H9 (cell line): Measurements from ENCODE around the gene PNMA6F. TPM values are rescaled to one million over a fixed set of nuclear protein-coding genes. Genes with fewer than 3 reads are reported as not detected.

Experiments
- DNase-seq: peaks from one replicate; pipeline ENCODE4 v3.0.0-alpha.2; 2017
- H2AFZ ChIP-seq: one replicate; pipeline ENCODE4 v1.6.1; 2013; ENCODE audit warnings: mild to moderate bottlenecking, low read length, control low read depth, moderate library complexity
- H2AK5ac ChIP-seq: 2 replicates; pipeline ENCODE4 v1.6.1; 2013; ENCODE audit warnings: low read length, control low read depth, mixed read lengths; ENCODE audit not compliant: insufficient read length
- H2BK120ac ChIP-seq: one replicate; pipeline ENCODE4 v1.6.1; 2013; ENCODE audit warnings: low read depth, mild to moderate bottlenecking, low read length, control low read depth, inconsistent platforms; ENCODE audit not compliant: poor library complexity, severe bottlenecking
- H2BK12ac ChIP-seq: 2 replicates; pipeline ENCODE4 v1.6.1; 2013; ENCODE audit warnings: low read length, control low read depth, mixed read lengths, low read depth; ENCODE audit not compliant: insufficient read length
- H2BK15ac ChIP-seq: 2 replicates; pipeline ENCODE4 v1.6.1; 2013; ENCODE audit warnings: low read depth, low read length, control low read depth
- H2BK20ac ChIP-seq: one replicate; pipeline ENCODE4 v1.6.1; 2013; ENCODE audit warnings: low read depth, mild to moderate bottlenecking, low read length, control low read depth, inconsistent platforms; ENCODE audit not compliant: poor library complexity, severe bottlenecking
- H2BK5ac ChIP-seq: 2 replicates; pipeline ENCODE4 v1.6.1; 2013; ENCODE audit warnings: low read length, control low read depth, mixed read lengths; ENCODE audit not compliant: insufficient read length
- H3K14ac ChIP-seq: 2 replicates; pipeline ENCODE4 v1.6.1; 2013; ENCODE audit warnings: low read length, control low read depth; ENCODE audit not compliant: insufficient read depth
- H3K18ac ChIP-seq: 2 replicates; pipeline ENCODE4 v1.6.1; 2013; ENCODE audit warnings: low read depth, mild to moderate bottlenecking, mixed read lengths, low read length, control low read depth; ENCODE audit not compliant: insufficient read length
- H3K23ac ChIP-seq: 2 replicates; pipeline ENCODE4 v1.6.1; 2013; ENCODE audit warnings: low read length, control low read depth, mixed read lengths, low read depth; ENCODE audit not compliant: insufficient read length
- H3K23me2 ChIP-seq: 2 replicates; pipeline ENCODE4 v1.6.1; 2013; ENCODE audit warnings: low read depth, mild to moderate bottlenecking, mixed read lengths, low read length, control low read depth; ENCODE audit not compliant: insufficient read length, poor library complexity, severe bottlenecking
- H3K27ac ChIP-seq: 2 replicates; pipeline ENCODE4 v1.5.1; 2013; ENCODE audit warnings: low read length, control low read depth, mixed read lengths, low read depth; ENCODE audit not compliant: insufficient read length
- H3K27me3 ChIP-seq: 2 replicates; pipeline ENCODE4 v1.6.1; 2013; ENCODE audit warnings: low read length, control low read depth, inconsistent platforms; ENCODE audit not compliant: insufficient read depth
- H3K4ac ChIP-seq: 2 replicates; pipeline ENCODE4 v1.6.1; 2013; ENCODE audit warnings: low read depth, mild to moderate bottlenecking, control low read depth, inconsistent platforms, low read length, moderate library complexity
- H3K4me1 ChIP-seq: 2 replicates; pipeline ENCODE4 v1.6.1; 2013; ENCODE audit warnings: low read length, control low read depth, inconsistent platforms; ENCODE audit not compliant: insufficient read depth
- H3K4me2 ChIP-seq: 2 replicates; pipeline ENCODE4 v1.6.1; 2013; ENCODE audit warnings: low read length, control low read depth, mixed read lengths; ENCODE audit not compliant: insufficient read length, insufficient read depth
- H3K56ac ChIP-seq: 2 replicates; pipeline ENCODE4 v1.6.1; 2013; ENCODE audit warnings: low read depth, mild to moderate bottlenecking, mixed read lengths, low read length, control low read depth; ENCODE audit not compliant: insufficient read length
- H3K79me1 ChIP-seq: 2 replicates; pipeline ENCODE4 v1.6.1; 2013; ENCODE audit warnings: low read depth, mild to moderate bottlenecking, moderate library complexity, low read length, control low read depth, inconsistent platforms; ENCODE audit not compliant: insufficient read depth, poor library complexity, severe bottlenecking
- H3K79me2 ChIP-seq: 2 replicates; pipeline ENCODE4 v1.6.1; 2013; ENCODE audit warnings: low read length, control low read depth, inconsistent platforms; ENCODE audit not compliant: insufficient read depth
- H3K9ac ChIP-seq: 2 replicates; pipeline ENCODE4 v1.6.1; 2013; ENCODE audit warnings: low read length, control low read depth, mixed read lengths; ENCODE audit not compliant: insufficient read length; ENCODE audit errors: extremely low read depth
- H3K9me3 ChIP-seq: one replicate; pipeline ENCODE4 v1.6.1; 2013; ENCODE audit warnings: low read depth, low read length, inconsistent platforms; ENCODE audit not compliant: control insufficient read depth
- H3T11ph ChIP-seq: one replicate; pipeline ENCODE4 v1.6.1; 2013; ENCODE audit warnings: mild to moderate bottlenecking, low read length, control low read depth, inconsistent platforms
- H4K20me1 ChIP-seq: one replicate; pipeline ENCODE4 v1.6.1; 2013; ENCODE audit not compliant: control insufficient read depth, insufficient read length, insufficient read depth
- H4K5ac ChIP-seq: 2 replicates; pipeline ENCODE4 v1.6.1; 2013; ENCODE audit warnings: low read depth, mild to moderate bottlenecking, mixed read lengths, low read length, control low read depth; ENCODE audit not compliant: insufficient read length
- H4K8ac ChIP-seq: replicated peaks from 2 replicates; pipeline ENCODE4 v1.6.1; 2013; ENCODE audit warnings: low read length, control low read depth, mixed read lengths, low read depth; ENCODE audit not compliant: insufficient read length
- H4K91ac ChIP-seq: 2 replicates; pipeline ENCODE4 v1.6.1; 2013; ENCODE audit warnings: low read depth, mild to moderate bottlenecking, moderate library complexity, mixed read lengths, low read length, control low read depth; ENCODE audit not compliant: insufficient read length
- H3K27ac Mint-ChIP-seq, 3 experiments: 2 replicates in 2 of 3; 3 replicates in 1 of 3; pipeline ENCODE4 v1.8.0; 2020 to 2021; ENCODE audit warnings: mixed read lengths in 3 of 3, mild to moderate bottlenecking in 1 of 3, moderate library complexity in 1 of 3
- H3K27me3 Mint-ChIP-seq: 2 replicates; pipeline ENCODE4 v1.8.0; 2021; ENCODE audit warnings: low read depth, mild to moderate bottlenecking, moderate library complexity, mixed read lengths
- H3K36me3 Mint-ChIP-seq, 3 experiments: 2 replicates in 2 of 3; 3 replicates in 1 of 3; pipeline ENCODE4 v1.8.0; 2020 to 2021; ENCODE audit warnings: low read depth in 3 of 3, mixed read lengths in 3 of 3; ENCODE audit not compliant: insufficient read depth in 1 of 3
- H3K4me1 Mint-ChIP-seq, 2 experiments: 2 replicates each; pipeline ENCODE4 v1.8.0; 2020; ENCODE audit warnings: mixed read lengths in 2 of 2
- H3K4me3 Mint-ChIP-seq, 2 experiments: 2 replicates in 1 of 2; 3 replicates in 1 of 2; pipeline ENCODE4 v1.8.0; 2020 to 2021; ENCODE audit warnings: mild to moderate bottlenecking in 2 of 2, mixed read lengths in 2 of 2, moderate library complexity in 1 of 2
- H3K9me3 Mint-ChIP-seq, 2 experiments: 2 replicates in 1 of 2; 3 replicates in 1 of 2; pipeline ENCODE4 v1.8.0; 2020; ENCODE audit warnings: mild to moderate bottlenecking in 2 of 2, mixed read lengths in 2 of 2, moderate library complexity in 1 of 2
- CTCF ChIP-seq: fragments of 200-600 bp; sonication (generic); conservative IDR thresholded peaks from 3 replicates; pipeline ENCODE4 v1.8.0; 2021; ENCODE audit warnings: antibody characterized with exemption, mild to moderate bottlenecking
- WGBS: extraction: QIAGEN DNeasy Blood & Tissue Kit; methylation state at CpG from one replicate; pipeline ENCODE4 v1.1.7; 2013; ENCODE audit warnings: missing lambda C conversion rate, low lambda C conversion rate, mixed read lengths; ENCODE audit not compliant: insufficient read length; ENCODE audit errors: extremely low coverage; 5-methylcytosine and 5-hydroxymethylcytosine counted together
- total RNA-seq: library from RNA; stranded (reverse); gene quantifications from 2 replicates; pipeline ENCODE4 v1.2.1, GENCODE V29; 2021

Gene PNMA6F
- total RNA-seq, 1 experiment from 2014 or later = not detected

DNA sequence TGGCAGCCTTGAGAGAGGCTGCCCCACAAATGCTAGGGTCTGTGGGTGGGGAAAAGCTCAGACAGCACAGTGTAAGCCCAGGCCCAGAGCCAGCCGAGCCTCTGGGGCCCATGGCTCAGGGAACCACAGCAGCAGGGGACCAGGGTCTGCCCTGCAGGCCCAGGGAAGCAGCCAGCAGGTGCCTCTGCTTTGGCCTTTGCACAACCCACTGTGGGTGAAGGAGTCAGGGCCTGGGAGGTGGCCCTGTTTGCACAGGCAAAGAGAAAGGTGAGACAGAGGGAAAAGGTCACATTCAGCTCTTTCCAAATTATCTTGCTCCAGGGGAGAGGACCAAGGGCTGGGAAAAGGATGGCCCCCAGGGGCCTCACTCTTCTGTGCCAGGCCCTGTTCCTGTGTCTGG lies 8.7 kb downstream of the PNMA6F start:
- Histone ChIP-seq H3K18ac (no peak overlapping the region), H3K4ac (no peak overlapping the region), H2BK15ac (no peak overlapping the region), H2AK5ac (no peak overlapping the region), H2BK20ac (no peak overlapping the region), H3K79me1 (no peaks in the 10 kb centered on the region), H4K20me1 (no peaks in the 10 kb centered on the region), H3K14ac (no peak overlapping the region), H2AFZ (no peak overlapping the region), H3T11ph (no peak overlapping the region), H3K23ac (no peak overlapping the region), H2BK120ac (no peak overlapping the region), H3K56ac (no peak overlapping the region), H4K8ac (no peak overlapping the region), H3K9me3 (peaks cover 25% of the 10 kb centered on the region), H2BK12ac (no peak overlapping the region), H2BK5ac (no peak overlapping the region), H3K79me2 (no peaks in the 10 kb centered on the region), H4K91ac (no peak overlapping the region), H3K27me3 (no peaks in the 10 kb centered on the region), H3K27ac (no peak overlapping the region), H3K4me2 (no peak overlapping the region), H3K4me1 (no peaks in the 10 kb centered on the region), H3K23me2 (no peaks in the 10 kb centered on the region), H4K5ac (no peak overlapping the region), H3K9ac (no peak overlapping the region)
- H3K27ac Mint-ChIP-seq = no peak overlapping the region
- H3K4me1 Mint-ChIP-seq = peaks cover 0 to 4% of the 10 kb centered on the region in 2 experiments; a peak in 1 of 4 replicates
- DNase-seq = no peak
- peaks cover 0 to 2% (median 0%) of the 10 kb centered on the region in 3 experiments; a peak in 3 of 7 replicates for H3K36me3 Mint-ChIP-seq
- peaks cover 43 to 58% of the 10 kb centered on the region in 2 experiments for H3K9me3 Mint-ChIP-seq
- TF ChIP-seq CTCF = no peak
- H3K27me3 Mint-ChIP-seq = peaks cover 6% of the 10 kb centered on the region
- no peak overlapping the region for H3K4me3 Mint-ChIP-seq
- WGBS = no CpG with 5 or more reads among the region's 1 CpG
